Lung (tissue), 12 donors: ENCODE measurements around the gene STAT5A. TPM values are rescaled to one million over a fixed set of nuclear protein-coding genes. Genes with fewer than 3 reads are reported as not detected.

Experiments used
- ATAC-seq: fragments of 200-7000 bp; cut with Tn5 transposase; one replicate; pipeline ENCODE4 v1.9.1; 2020; ENCODE audit warnings: moderate number of reproducible peaks; ENCODE audit not compliant: insufficient read depth, low FRiP score
- DNase-seq, 3 donors: peaks; one replicate each; pipeline ENCODE4 v3.0.0-alpha.2; 2013 to 2017
- H3K27ac ChIP-seq, 2 donors: one replicate each; pipeline ENCODE4 v1.5.1; 2013; ENCODE audit warnings: mild to moderate bottlenecking in 2 of 2, moderate library complexity in 2 of 2, control low read depth in 1 of 2, inconsistent platforms in 1 of 2, low read depth in 1 of 2, low read length in 1 of 2
- H3K27me3 ChIP-seq, 3 donors: one replicate each; pipeline ENCODE4 v1.5.1; 2013; ENCODE audit warnings: low read length in 2 of 3; ENCODE audit not compliant: control insufficient read depth in 3 of 3, insufficient read depth in 3 of 3
- H3K36me3 ChIP-seq, 4 donors: one replicate each; pipeline ENCODE4 v1.5.1; 2013; ENCODE audit warnings: low read length in 4 of 4, mild to moderate bottlenecking in 1 of 4, moderate library complexity in 1 of 4; ENCODE audit not compliant: control insufficient read depth in 4 of 4, insufficient read depth in 4 of 4
- H3K4me1 ChIP-seq, 5 donors: one replicate each; pipeline ENCODE4 v1.5.1; 2013; ENCODE audit warnings: low read length in 5 of 5, mild to moderate bottlenecking in 2 of 5, moderate library complexity in 1 of 5; ENCODE audit not compliant: control insufficient read depth in 5 of 5, insufficient read depth in 5 of 5
- H3K4me3 ChIP-seq: one replicate; pipeline ENCODE4 v1.5.1; 2013; ENCODE audit warnings: mild to moderate bottlenecking, control low read depth, moderate library complexity
- H3K9ac ChIP-seq, 2 donors: one replicate each; pipeline ENCODE4 v1.5.1; 2013; ENCODE audit warnings: low read length in 2 of 2, control low read depth in 1 of 2; ENCODE audit not compliant: insufficient read depth in 1 of 2
- H3K9me3 ChIP-seq, 4 donors: one replicate each; pipeline ENCODE4 v1.5.1; 2013; ENCODE audit warnings: low read length in 3 of 4, mild to moderate bottlenecking in 1 of 4, moderate library complexity in 1 of 4; ENCODE audit not compliant: control insufficient read depth in 4 of 4, insufficient read depth in 3 of 4
- WGBS, 2 donors: extraction: QIAGEN DNeasy Blood & Tissue Kit; methylation state at CpG; one replicate each; pipeline ENCODE4 v1.1.7; 2013; 5-methylcytosine and 5-hydroxymethylcytosine counted together
- polyA plus RNA-seq, 2 donors: library from polyadenylated mRNA; stranded (reverse); fragments of 200-250 nt; gene quantifications; one replicate each; pipeline ENCODE4 v1.2.1, GENCODE V29; 2013
- total RNA-seq, 2 donors: library from RNA; depleted of rRNA in 1 of 2; stranded (reverse); fragments of >200 nt in 1 of 2; gene quantifications; one replicate each; pipeline ENCODE4 v1.2.1, GENCODE V29; 2014 to 2021
- TF ChIP-seq, protein P1 (sequence below): IDR thresholded peaks from 2 replicates; pipeline ENCODE4 v1.5.1; 2012; ENCODE audit warnings: mild to moderate bottlenecking; ENCODE audit errors: control extremely low read depth, extremely low read depth
- donor health status: control.
- donor health status: control.
- donor health status: Bipolar disorder and iron deficiency.
- donor health status: healthy.
- donor health status: DM: yes; HTN: yes; CAD: no.

STAT5A gene
- total and polyA plus RNA-seq, 4 donors, result 16.4 to 52.0 (median 31.8) TPM

DNA sequence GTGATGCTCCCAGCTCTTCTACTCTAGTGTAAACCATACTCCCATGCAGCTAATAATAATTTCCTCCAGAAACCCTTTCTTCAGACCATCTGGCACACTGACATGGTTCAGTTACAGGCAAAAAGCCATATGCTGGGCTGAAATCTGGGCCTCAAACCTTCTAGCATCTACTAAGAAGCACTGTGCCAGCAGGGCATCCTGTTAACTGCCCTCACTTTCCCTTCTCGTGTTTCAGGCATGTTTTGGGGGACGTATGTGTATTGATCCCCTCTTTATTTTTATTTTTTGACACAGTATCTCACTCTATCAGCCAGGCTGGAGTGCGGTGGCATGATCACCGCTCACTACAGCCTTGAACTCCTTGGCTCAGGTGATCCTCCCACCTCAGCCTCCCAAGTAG is 33.3 kb downstream of the STAT5A start:
- H3K4me1 ChIP-seq, result peaks cover 0 to 6% (median 0%) of the 10 kb centered on the region in 5 donors
- no peaks in the 10 kb centered on the region for H3K27me3 ChIP-seq
- no peak for DNase-seq
- H3K36me3 ChIP-seq, result peaks cover 36 to 58% (median 43%) of the 10 kb centered on the region in 4 donors
- no peaks in the 10 kb centered on the region for H3K9me3 ChIP-seq
- no peak for ATAC-seq
- WGBS, 2 donors, result 84 to 86% methylated on average over 4 of the region's 4 CpGs
- H3K4me3 ChIP-seq, result no peak overlapping the region
- no peak overlapping the region for H3K9ac ChIP-seq
- TF ChIP-seq, protein P1, sequence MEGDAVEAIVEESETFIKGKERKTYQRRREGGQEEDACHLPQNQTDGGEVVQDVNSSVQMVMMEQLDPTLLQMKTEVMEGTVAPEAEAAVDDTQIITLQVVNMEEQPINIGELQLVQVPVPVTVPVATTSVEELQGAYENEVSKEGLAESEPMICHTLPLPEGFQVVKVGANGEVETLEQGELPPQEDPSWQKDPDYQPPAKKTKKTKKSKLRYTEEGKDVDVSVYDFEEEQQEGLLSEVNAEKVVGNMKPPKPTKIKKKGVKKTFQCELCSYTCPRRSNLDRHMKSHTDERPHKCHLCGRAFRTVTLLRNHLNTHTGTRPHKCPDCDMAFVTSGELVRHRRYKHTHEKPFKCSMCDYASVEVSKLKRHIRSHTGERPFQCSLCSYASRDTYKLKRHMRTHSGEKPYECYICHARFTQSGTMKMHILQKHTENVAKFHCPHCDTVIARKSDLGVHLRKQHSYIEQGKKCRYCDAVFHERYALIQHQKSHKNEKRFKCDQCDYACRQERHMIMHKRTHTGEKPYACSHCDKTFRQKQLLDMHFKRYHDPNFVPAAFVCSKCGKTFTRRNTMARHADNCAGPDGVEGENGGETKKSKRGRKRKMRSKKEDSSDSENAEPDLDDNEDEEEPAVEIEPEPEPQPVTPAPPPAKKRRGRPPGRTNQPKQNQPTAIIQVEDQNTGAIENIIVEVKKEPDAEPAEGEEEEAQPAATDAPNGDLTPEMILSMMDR, result no peak
- H3K27ac ChIP-seq, result peak overlapping the region in 1 of 2 donors; percentile 45

DNA sequence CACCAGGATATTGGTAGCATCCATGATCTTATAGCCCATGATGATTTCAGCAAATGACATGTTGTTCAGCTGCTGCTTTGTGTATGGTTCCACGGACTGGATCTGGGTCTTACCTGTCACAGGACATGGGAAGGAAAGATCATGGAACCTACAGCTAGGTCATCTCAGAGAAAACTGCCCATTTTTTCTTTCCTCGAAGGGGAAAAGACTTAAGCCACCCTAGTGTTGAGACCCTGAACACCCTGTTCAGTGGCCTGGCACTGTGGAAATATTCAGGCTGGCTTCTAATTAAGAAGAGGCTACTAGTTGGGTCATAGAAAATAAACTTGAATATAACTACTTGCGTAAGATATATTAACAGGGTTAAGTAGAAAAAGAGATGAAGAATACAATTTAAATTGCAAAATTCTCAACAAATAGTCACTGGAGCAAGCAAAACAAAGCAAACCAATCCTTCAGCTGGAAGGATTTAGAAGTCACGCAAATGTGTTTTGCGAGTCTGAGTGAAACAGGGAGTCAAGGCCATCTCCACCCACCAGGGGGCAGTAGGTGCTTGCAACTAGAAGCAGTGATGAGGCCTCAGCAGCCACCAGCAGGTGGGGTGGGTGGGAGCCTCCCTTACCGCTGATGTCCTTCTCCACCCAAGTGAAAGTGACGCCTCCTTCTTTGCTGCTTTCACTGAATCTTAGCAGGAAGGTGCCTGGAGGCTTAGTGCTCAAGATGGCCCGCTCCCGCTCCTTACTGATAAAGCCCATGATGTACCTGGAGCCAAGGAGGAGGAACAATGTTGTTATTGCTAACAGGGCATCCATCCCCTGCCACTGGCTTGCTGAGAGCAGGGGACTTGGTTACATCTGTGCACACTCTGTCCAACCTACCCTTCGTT is 34.3 kb downstream of the STAT5A start:
- H3K36me3 ChIP-seq, result peaks cover 37 to 51% (median 41%) of the 10 kb centered on the region in 4 donors
- H3K4me1 ChIP-seq, result peaks cover 0 to 6% (median 0%) of the 10 kb centered on the region in 5 donors
- WGBS, 2 donors, result 44 to 45% methylated on average over 10 of the region's 10 CpGs

DNA sequence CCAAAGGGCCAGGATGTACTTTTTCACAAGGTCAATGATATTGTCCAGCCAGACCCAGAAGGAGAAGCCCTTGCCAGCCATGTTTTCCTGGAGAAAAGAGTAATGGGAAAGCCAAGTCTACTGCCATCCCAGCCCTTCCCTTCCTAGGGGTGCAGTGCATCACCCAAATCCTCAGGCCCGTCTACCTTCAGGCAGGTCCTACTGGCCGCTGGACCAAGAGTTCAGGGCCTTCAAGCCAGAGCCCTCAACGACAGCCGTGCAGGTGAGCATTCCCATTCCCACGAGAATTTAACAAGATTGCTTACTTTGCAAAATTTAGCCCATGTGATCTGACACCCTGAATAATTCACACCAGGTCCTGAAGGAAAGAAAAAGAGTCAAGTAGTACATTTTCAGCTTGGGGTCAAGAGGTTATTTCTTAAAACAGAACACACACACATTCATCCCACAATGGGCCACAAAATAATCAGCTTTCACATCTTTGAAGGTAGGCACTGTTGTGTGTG is 35.0 kb downstream of the STAT5A start:
- H3K9ac ChIP-seq, result no peak overlapping the region
- peak overlapping the region in 1 of 2 donors; percentile 20 for H3K27ac ChIP-seq
- TF ChIP-seq, protein P1, result no peak
- H3K4me1 ChIP-seq, result peaks cover 0 to 6% (median 0%) of the 10 kb centered on the region in 5 donors
- DNase-seq, result no peak
- WGBS, 2 donors, result 90 to 93% methylated on average over 5 of the region's 5 CpGs
- no peaks in the 10 kb centered on the region for H3K9me3 ChIP-seq
- no peak overlapping the region for H3K4me3 ChIP-seq
- H3K27me3 ChIP-seq, result no peaks in the 10 kb centered on the region
- H3K36me3 ChIP-seq, result peaks cover 36 to 45% (median 38%) of the 10 kb centered on the region in 4 donors
- no peak for ATAC-seq

More for the DNA sequence above, 34.3 kb downstream of the STAT5A start:
- no peak overlapping the region for H3K4me3 ChIP-seq
- no peaks in the 10 kb centered on the region for H3K9me3 ChIP-seq
- DNase-seq, result peak; percentile 92 to 94 (median 93)
- TF ChIP-seq, protein P1, result peak; percentile 100
- H3K27me3 ChIP-seq, result no peaks in the 10 kb centered on the region
- peak; percentile 68 for ATAC-seq
- peak overlapping the region in 1 of 2 donors; percentile 26 for H3K27ac ChIP-seq
- H3K9ac ChIP-seq, result peak overlapping the region in 1 of 2 donors; percentile 15
